Stimulated activated CD8-positive, alpha-beta memory T cell treated with anti-CD3 and anti-CD28 coated beads, Interleukin-12 subunit alpha, Interleukin-12 subunit beta, amount 100 ng/mL, for 1 hour (primary cell): Measurements from ENCODE around the gene GPC4.
"Not testable (repeated sequence)": the region's sequence is repeated elsewhere in the genome, so short reads cannot be mapped to it uniquely, and the experiment has no call there.

Experiments used
- DNase-seq: peaks from one replicate; pipeline ENCODE4 v3.0.0-alpha.2; 2020; ENCODE audit warnings: low read depth

The GPC4 gene

DNA sequence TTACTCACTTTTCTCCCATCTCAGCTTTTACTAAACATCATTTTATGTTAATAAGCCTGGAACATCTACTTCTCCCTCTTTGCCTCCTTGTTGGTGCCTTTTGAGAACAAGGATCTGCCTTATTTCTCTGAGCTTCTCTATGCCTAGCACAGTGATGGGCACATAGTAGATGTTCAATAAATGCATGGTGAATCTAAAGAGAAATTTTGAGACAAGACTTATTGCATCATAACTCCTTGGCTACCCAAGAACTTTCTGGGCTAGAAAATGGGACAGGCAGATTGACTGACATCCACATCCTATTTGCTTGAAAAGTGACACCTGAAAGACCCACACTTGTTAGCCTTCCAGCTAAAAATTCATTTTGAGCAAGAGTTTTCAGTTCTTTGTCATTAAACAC lies 109.9 kb downstream of the GPC4 start:
- DNase-seq, result no peak

GRCh38 chrX:133302775-133303445 lies 112.4 kb downstream of the GPC4 start:
- DNase-seq, result no peak

- no peak for DNase-seq
Measured at GRCh38 chrX:133300591-133300990, 114.7 kb downstream of the GPC4 start.

GRCh38 chrX:133297284-133297683 lies 118.0 kb downstream of the GPC4 start:
- DNase-seq, result no peak

GRCh38 chrX:133294126-133294525 lies 121.2 kb downstream of the GPC4 start:
- no peak for DNase-seq

- no peak for DNase-seq
Measured at GRCh38 chrX:133290076-133290475, 125.2 kb downstream of the GPC4 start.

DNA sequence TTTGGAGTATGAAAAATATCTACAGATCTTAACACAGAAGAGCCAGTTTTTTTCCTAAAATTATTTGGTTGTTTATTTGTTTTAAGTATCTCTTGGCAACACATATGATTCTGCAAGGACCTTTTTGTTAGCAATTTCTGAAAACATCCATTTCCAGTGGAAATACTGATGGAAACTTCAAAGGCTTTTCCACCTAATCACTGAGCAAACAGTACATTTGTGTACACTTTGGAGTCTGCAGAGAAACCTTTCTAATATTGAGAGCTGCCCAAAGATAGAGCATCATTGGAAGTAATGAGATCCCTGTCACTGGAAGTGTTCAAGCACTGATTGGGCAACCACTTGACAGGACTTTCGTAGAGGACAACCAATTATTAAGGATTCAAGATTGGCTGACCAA lies 127.4 kb downstream of the GPC4 start:
- DNase-seq, result no peak

DNA sequence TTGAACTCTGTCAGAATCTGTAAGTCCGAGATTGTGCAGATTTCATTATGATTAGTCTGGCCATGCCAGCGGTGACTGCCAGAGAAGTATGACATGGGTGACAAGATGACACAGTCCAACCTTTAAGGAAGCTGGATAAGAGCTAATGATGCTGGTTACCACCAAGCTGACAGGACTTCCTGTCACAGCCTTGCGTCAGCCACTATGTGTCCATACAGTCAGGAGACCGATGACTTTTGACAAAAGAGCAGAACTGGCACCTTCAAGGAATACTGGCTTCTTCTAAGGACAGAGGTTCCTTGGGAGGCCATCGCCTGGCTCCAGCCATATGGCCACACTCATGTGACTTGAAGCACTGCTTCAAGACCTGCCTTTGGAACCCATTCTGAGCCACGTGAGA lies 129.9 kb downstream of the GPC4 start:
- DNase-seq, result no peak

DNA sequence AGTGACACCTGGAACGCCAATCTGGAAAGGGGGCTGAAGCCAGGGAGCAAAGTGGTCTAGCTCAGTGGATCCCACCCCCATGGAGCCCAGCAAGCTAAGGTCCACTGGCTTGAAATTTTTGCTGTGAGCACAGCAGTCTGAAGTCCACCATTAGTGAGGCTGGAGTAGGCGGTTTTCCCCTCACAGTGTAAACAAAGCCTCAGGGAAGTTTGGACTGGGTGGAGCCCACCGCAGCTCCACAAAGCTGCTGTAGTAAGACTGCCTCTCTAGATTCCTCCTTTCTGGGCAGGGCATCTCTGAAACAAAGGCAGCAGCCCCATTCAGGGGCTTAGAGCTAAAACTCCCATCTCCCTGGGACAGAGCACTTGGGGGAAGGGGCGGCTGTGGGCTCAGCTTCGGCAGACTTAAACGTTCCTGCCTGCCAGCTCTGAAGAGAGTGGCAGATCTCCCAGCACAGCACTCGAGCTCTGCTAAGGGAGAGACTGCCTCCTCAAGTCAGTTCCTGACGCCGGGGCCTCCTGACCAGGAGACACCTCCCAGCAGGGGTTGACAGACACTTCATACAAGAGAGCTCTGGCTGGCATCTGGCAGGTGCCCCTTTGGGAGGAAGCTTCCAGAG lies 136.1 kb downstream of the GPC4 start:
- not testable (repeated sequence) for DNase-seq

DNA sequence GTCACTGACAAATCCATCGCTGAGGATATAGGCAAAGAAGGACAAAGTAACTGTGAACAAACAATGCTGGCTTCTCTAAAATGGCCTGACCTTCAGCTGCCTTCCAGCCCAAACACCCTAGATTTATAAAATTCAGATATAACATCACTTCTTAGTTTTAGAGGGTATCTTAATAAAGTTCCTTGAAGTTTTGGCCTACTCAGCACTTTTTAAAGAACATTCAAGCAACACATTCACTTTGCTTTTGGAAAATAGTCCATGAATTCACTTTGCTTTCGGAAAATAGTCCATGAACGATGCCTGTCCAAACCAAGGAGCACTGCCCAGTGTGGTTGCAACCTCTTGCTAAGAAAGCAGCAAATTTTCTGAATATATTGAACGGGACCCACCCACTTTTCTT lies 142.1 kb downstream of the GPC4 start:
- DNase-seq, result no peak

GRCh38 chrX:133269168-133269567 lies 146.1 kb downstream of the GPC4 start:
- DNase-seq, result no peak

GRCh38 chrX:133267621-133268020 lies 147.7 kb downstream of the GPC4 start:
- DNase-seq, result no peak

DNA sequence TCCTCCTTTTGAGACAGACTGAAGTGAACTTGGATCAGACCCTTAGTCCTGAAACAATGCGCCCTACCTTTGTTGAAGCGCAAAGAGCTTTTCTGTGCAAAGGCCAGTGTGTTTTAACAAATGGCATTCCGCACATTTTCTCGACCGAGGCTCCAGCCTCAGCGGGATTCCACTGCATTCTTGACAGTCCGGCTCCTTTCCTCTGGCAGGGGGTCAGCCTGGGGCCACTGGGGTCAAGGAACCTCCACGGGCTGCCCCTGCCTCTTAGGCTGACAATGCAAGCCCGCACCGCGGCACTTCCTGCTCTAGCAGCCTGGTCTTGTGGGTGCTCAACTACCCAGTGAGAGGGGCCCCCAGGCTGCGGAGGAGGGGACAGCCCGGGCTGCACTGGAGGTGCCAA lies 150.0 kb downstream of the GPC4 start:
- DNase-seq, result no peak

DNA sequence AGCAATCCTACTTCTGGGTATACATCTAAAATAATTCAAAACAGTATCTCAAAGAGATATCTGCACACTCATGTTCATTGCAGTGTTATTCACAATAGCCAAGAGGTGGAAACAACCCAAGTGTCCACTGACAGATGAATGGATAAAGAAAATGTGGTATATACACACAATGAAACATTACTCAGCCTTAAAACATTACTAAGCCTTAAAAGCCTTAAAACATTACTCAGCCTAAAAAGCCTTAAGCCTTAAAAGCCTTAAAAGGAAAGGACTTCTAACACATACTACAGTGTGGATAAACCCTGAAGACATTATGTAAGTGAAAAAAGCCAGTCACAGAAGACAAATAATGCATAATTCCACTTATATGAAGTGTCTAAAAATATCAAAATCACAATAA lies 156.8 kb downstream of the GPC4 start:
- no peak for DNase-seq

GRCh38 chrX:133254666-133255065 lies 160.6 kb downstream of the GPC4 start:
- no peak for DNase-seq

GRCh38 chrX:133251204-133251603 lies 164.1 kb downstream of the GPC4 start:
- DNase-seq, result no peak

- DNase-seq, result no peak
Measured at GRCh38 chrX:133250184-133251100, 164.8 kb downstream of the GPC4 start.
